Heart right ventricle (tissue), 16 donors: Measurements from ENCODE around the gene PTX4. TPM values are rescaled to one million over a fixed set of nuclear protein-coding genes. Genes with fewer than 3 reads are reported as not detected.

ENCODE experiments used
- ATAC-seq, 8 donors: fragments of 200-7000 bp; cut with Tn5 transposase; one replicate each; pipeline ENCODE4 v1.9.1; 2020; ENCODE audit warnings: mild to moderate bottlenecking in 8 of 8, moderate library complexity in 8 of 8, moderate number of reproducible peaks in 1 of 8
- DNase-seq, 2 donors: peaks; one replicate each; pipeline ENCODE4 v3.0.0-alpha.2; 2020
- H3K27ac ChIP-seq, 10 donors: fragments of 200-600 bp; sonication (generic) in 2 of 10; one replicate each; pipeline versions ENCODE4 v1.5.0 to v1.8.0; 2020 to 2022; ENCODE audit warnings: mild to moderate bottlenecking in 3 of 10
- H3K27me3 ChIP-seq, 7 donors: fragments of 200-600 bp; one replicate each; pipeline ENCODE4 v1.8.0; 2021 to 2022; ENCODE audit warnings: mild to moderate bottlenecking in 2 of 7
- H3K36me3 ChIP-seq, 9 donors: fragments of 200-600 bp; sonication (generic) in 1 of 9; one replicate each; pipeline versions ENCODE4 v1.5.0 to v1.8.0; 2020 to 2022; ENCODE audit warnings: mild to moderate bottlenecking in 2 of 9
- H3K4me1 ChIP-seq, 9 donors: fragments of 200-600 bp; sonication (generic) in 1 of 9; one replicate each; pipeline versions ENCODE4 v1.5.0 to v1.8.0; 2020 to 2022; ENCODE audit warnings: mild to moderate bottlenecking in 4 of 9
- H3K4me3 ChIP-seq, 10 donors: fragments of 200-600 bp; sonication (generic) in 2 of 10; one replicate each; pipeline versions ENCODE4 v1.5.0 to v1.8.0; 2020 to 2022; ENCODE audit warnings: mild to moderate bottlenecking in 7 of 10, moderate library complexity in 2 of 10
- H3K9me3 ChIP-seq, 11 donors: fragments of 200-600 bp in 10 of 11; sonication (generic) in 2 of 11; one replicate each; pipeline versions ENCODE4 v1.5.0 to v1.8.0; 2013 to 2022; ENCODE audit warnings: mild to moderate bottlenecking in 2 of 11, control low read depth in 1 of 11, moderate library complexity in 1 of 11
- CTCF ChIP-seq, 9 donors: fragments of 200-600 bp; sonication (generic) in 2 of 9; IDR thresholded peaks; one replicate each; pipeline versions ENCODE4 v1.5.0 to v1.8.0; 2021 to 2022; ENCODE audit warnings: antibody characterized with exemption in 9 of 9, mild to moderate bottlenecking in 5 of 9, moderate library complexity in 1 of 9
- WGBS, 2 donors: extraction: QIAGEN DNeasy Blood & Tissue Kit; methylation state at CpG; one replicate each; pipeline ENCODE4 v1.1.7; 2013; ENCODE audit warnings: inconsistent platforms in 1 of 2; 5-methylcytosine and 5-hydroxymethylcytosine counted together
- intact Hi-C, 10 donors: fragments of 100-400 bp; cut with DNase I; formaldehyde crosslinking; loops; one replicate each; pipeline versions ENCODE4 v1.11.1 to v1.14.2; 2022
- polyA plus RNA-seq, 2 donors: library from polyadenylated mRNA; stranded (reverse); fragments of 200-250 nt; gene quantifications; one replicate each; pipeline ENCODE4 v1.2.3, GENCODE V29; 2013
- total RNA-seq, 10 donors: library from RNA; stranded (reverse); fragmentation: NEBNext Ultra II Directional in 3 of 10; extraction: Animal tissue kit (Norgen Biotek cat#: 25700) in 3 of 10; gene quantifications; one replicate each; pipeline versions ENCODE4 v1.2.1 to v1.2.4, GENCODE V29; 2021 to 2023
- donor health status: Arrhythmogenic right ventricular cardiomyopathy.
- donor health status: ischemic (EF 13 %, LVEDD 7.1; RV severe dilation, severe dysfunction).
- donor health status: healthy with polysubstance abuse.
- donor health status: DM: no; HTN: yes; CAD: no.
- donor health status: DM: no; HTN: no; CAD: no.
- donor health status: ischemic (EF 25% LVEDD 6.9; RV normal size, moderate dysfunction).
- donor health status: ischemic (EF 25% LVEDD 5.7; RV mildly dilated, moderate dysfunction).
- donor health status: healthy.
- donor health status: DM: yes; HTN: yes; CAD: no.
- donor health status: Ischemic cardiomyopathy.
- donor health status: ischemic (EF 35%, LVEDD 5.7; RV mildly dilated, moderate dysfunction).
- donor health status: nonischemic (EF 11% LVEDD 7.7; RV severe dilation, severe dysfunction).
- donor health status: DM: yes; HTN: yes; CAD: no.
- donor health status: PGD.
- donor health status: ischemic (EF 29% LVEDD 5.4; RV normal size, mild dysfunction).
- donor health status: nonischemic (EF 23%, LVEDD 6.1; RV moderate dilation, normal function).

PTX4 gene
- total and polyA plus RNA-seq, 12 donors: not detected

- DNase-seq: no peak
- 94 to 95% methylated on average over 40 to 41 of the region's 41 CpGs for WGBS, 2 donors
- intact Hi-C loops: no loop called here
These were observed 33.3 kb downstream of the PTX4 start for GRCh38 chr16:1455190-1456171.

GRCh38 chr16:1454561-1454960, 34.2 kb downstream of the PTX4 start:
- Histone ChIP-seq H3K9me3 (no peaks in the 10 kb centered on the region), H3K27me3 (no peaks in the 10 kb centered on the region), H3K27ac (no peak overlapping the region), H3K4me3 (no peak overlapping the region), H3K36me3 (peaks cover 0 to 95% (median 65%) of the 10 kb centered on the region in 9 donors), H3K4me1 (no peaks in the 10 kb centered on the region)
- intact Hi-C loops: no loop called here
- 88 to 93% methylated on average over 17 of the region's 17 CpGs for WGBS, 2 donors
- DNase-seq (no peak), ATAC-seq (no peak)
- no peak for TF ChIP-seq CTCF (IDR thresholded peaks at IDR 0.05)

More at GRCh38 chr16:1455190-1456171, 33.3 kb downstream of the PTX4 start:
- TF ChIP-seq CTCF (IDR thresholded peaks at IDR 0.05): no peak
- peaks cover 0 to 93% (median 66%) of the 10 kb centered on the region in 9 donors for H3K36me3 ChIP-seq
- H3K27ac ChIP-seq: no peak overlapping the region
- no peak for ATAC-seq
- no peak overlapping the region for H3K4me3 ChIP-seq
- H3K9me3 ChIP-seq: no peaks in the 10 kb centered on the region
- no peaks in the 10 kb centered on the region for H3K27me3 ChIP-seq
- H3K4me1 ChIP-seq: no peaks in the 10 kb centered on the region

GRCh38 chr16:1453316-1453715, 35.4 kb downstream of the PTX4 start:
- Histone ChIP-seq H3K27ac (no peak overlapping the region), H3K36me3 (peaks cover 0 to 98% (median 58%) of the 10 kb centered on the region in 9 donors), H3K9me3 (no peaks in the 10 kb centered on the region), H3K4me1 (no peaks in the 10 kb centered on the region), H3K4me3 (no peak overlapping the region), H3K27me3 (no peaks in the 10 kb centered on the region)
- no peak for TF ChIP-seq CTCF (IDR thresholded peaks at IDR 0.05)
- ATAC-seq: no peak
- intact Hi-C loops: no loop called here
- DNase-seq: no peak
- WGBS, 2 donors: 94 to 96% methylated on average over 19 of the region's 19 CpGs

- Histone ChIP-seq H3K36me3 (peaks cover 0 to 98% (median 54%) of the 10 kb centered on the region in 9 donors), H3K9me3 (no peaks in the 10 kb centered on the region), H3K4me3 (no peak overlapping the region), H3K27me3 (no peaks in the 10 kb centered on the region), H3K4me1 (no peaks in the 10 kb centered on the region), H3K27ac (no peak overlapping the region)
- DNase-seq: no peak
- no peak for ATAC-seq
- intact Hi-C loops: no loop called here
- no peak for TF ChIP-seq CTCF (IDR thresholded peaks at IDR 0.05)
- 94 to 98% methylated on average over 20 of the region's 20 CpGs for WGBS, 2 donors
These were observed 36.2 kb downstream of the PTX4 start for GRCh38 chr16:1452530-1452929.
